Measurements from ENCODE around the gene PSAT1.

- TF ChIP-seq, protein P1, sequence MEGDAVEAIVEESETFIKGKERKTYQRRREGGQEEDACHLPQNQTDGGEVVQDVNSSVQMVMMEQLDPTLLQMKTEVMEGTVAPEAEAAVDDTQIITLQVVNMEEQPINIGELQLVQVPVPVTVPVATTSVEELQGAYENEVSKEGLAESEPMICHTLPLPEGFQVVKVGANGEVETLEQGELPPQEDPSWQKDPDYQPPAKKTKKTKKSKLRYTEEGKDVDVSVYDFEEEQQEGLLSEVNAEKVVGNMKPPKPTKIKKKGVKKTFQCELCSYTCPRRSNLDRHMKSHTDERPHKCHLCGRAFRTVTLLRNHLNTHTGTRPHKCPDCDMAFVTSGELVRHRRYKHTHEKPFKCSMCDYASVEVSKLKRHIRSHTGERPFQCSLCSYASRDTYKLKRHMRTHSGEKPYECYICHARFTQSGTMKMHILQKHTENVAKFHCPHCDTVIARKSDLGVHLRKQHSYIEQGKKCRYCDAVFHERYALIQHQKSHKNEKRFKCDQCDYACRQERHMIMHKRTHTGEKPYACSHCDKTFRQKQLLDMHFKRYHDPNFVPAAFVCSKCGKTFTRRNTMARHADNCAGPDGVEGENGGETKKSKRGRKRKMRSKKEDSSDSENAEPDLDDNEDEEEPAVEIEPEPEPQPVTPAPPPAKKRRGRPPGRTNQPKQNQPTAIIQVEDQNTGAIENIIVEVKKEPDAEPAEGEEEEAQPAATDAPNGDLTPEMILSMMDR (IDR thresholded peaks at IDR 0.05; ENCODE audit: borderline replicate concordance, extremely low read depth, low read length, poor library complexity, severe bottlenecking): no peak
- no peak for TF ChIP-seq EZH2 (IDR thresholded peaks at IDR 0.05; ENCODE audit: borderline replicate concordance, low read depth, low read length, severe bottlenecking)
Measured at GRCh38 chr9:78249542-78249941, 47.4 kb upstream of the PSAT1 start.

All from DND-41 (cell line).